Endothelial cell of umbilical vein (primary cell): ENCODE results near the gene DUS2.

Experiments
- GATA2 ChIP-seq: IDR thresholded peaks from 2 replicates; pipeline ENCODE4 v1.7.0; 2011; ENCODE audit warnings: low read depth, mild to moderate bottlenecking, moderate library complexity, mixed read lengths, low read length; ENCODE audit not compliant: insufficient read length, insufficient read depth
- POLR2AphosphoS5 ChIP-seq: IDR thresholded peaks from 2 replicates; pipeline ENCODE4 v1.6.1; 2012; ENCODE audit warnings: low read depth, mild to moderate bottlenecking, control low read depth, low read length, moderate library complexity; ENCODE audit not compliant: insufficient read depth
- TF ChIP-seq, protein P1 (sequence below), 2 donors: IDR thresholded peaks; 1 replicate in 1 of 2; 2 replicates in 1 of 2; pipeline ENCODE4 v1.5.1; 2011; ENCODE audit warnings: low read length in 2 of 2, mild to moderate bottlenecking in 2 of 2, moderate library complexity in 2 of 2, control low read depth in 1 of 2, inconsistent platforms in 1 of 2, low read depth in 1 of 2; ENCODE audit not compliant: insufficient read depth in 1 of 2; ENCODE audit errors: extremely low read depth in 1 of 2
- TF ChIP-seq, protein P2 (sequence below): IDR thresholded peaks from 2 replicates; pipeline ENCODE4 v1.6.1; 2011; ENCODE audit not compliant: insufficient read depth, insufficient read length

DNA sequence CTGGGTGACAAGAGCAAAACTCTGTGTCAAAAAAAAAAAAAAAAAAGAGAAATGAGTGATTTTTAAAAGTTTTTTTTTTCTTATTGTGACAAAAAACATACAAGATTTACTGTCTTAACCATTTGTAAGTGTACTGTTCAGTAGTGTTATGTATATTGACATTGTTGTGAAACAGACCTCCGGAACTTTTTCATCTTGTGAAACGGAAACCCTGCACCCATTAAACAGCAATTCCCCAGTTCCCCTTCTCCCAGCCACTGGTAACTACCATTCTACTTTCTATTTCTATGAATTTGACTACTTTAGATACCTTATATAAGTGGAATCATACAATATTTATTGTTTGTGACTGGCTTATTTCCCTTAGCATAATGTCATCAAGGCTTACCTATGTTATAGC, 18.7 kb downstream of the DUS2 start:
- TF ChIP-seq POLR2AphosphoS5 (no peak), GATA2 (no peak)
- TF ChIP-seq, protein P1, sequence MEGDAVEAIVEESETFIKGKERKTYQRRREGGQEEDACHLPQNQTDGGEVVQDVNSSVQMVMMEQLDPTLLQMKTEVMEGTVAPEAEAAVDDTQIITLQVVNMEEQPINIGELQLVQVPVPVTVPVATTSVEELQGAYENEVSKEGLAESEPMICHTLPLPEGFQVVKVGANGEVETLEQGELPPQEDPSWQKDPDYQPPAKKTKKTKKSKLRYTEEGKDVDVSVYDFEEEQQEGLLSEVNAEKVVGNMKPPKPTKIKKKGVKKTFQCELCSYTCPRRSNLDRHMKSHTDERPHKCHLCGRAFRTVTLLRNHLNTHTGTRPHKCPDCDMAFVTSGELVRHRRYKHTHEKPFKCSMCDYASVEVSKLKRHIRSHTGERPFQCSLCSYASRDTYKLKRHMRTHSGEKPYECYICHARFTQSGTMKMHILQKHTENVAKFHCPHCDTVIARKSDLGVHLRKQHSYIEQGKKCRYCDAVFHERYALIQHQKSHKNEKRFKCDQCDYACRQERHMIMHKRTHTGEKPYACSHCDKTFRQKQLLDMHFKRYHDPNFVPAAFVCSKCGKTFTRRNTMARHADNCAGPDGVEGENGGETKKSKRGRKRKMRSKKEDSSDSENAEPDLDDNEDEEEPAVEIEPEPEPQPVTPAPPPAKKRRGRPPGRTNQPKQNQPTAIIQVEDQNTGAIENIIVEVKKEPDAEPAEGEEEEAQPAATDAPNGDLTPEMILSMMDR (IDR thresholded peaks at IDR 0.05; ENCODE audit: extremely low read depth in 1 of 2, insufficient read depth in 1 of 2, low read depth in 1 of 2, low read length in 2 of 2): no peak
- TF ChIP-seq, protein P2, sequence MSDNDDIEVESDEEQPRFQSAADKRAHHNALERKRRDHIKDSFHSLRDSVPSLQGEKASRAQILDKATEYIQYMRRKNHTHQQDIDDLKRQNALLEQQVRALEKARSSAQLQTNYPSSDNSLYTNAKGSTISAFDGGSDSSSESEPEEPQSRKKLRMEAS: no peak
